Calu3 (cell line): ENCODE data around the gene MRPL39. TPM values are rescaled to one million over a fixed set of nuclear protein-coding genes. Genes with fewer than 3 reads are reported as not detected.

Experiments
- BruUV-seq: library from RNA; stranded (reverse); fragments of 400-500 nt; replicated peaks from 2 replicates; lab custom pipeline; 2021; lab: Mats Ljungman, UMichigan
- CTCF ChIA-PET: fragments of 300-600 bp; sonication (Branson Sonifier 250); formaldehyde crosslinking; loops from one replicate; lab custom pipeline; 2022; ENCODE audit warnings: antibody characterized with exemption; lab: Charles Lee
- DNase-seq: peaks from one replicate; pipeline ENCODE4 v3.0.0; 2022
- H3K27ac Mint-ChIP-seq: one replicate; pipeline ENCODE4 v1.8.0; 2022; ENCODE audit warnings: mixed read lengths; ENCODE audit not compliant: unreplicated experiment
- H3K27me3 Mint-ChIP-seq: one replicate; pipeline ENCODE4 v1.8.0; 2022; ENCODE audit warnings: mixed read lengths; ENCODE audit not compliant: unreplicated experiment
- H3K36me3 Mint-ChIP-seq: one replicate; pipeline ENCODE4 v1.8.0; 2022; ENCODE audit warnings: mild to moderate bottlenecking, moderate library complexity, mixed read lengths; ENCODE audit not compliant: insufficient read depth, unreplicated experiment
- H3K4me1 Mint-ChIP-seq: one replicate; pipeline ENCODE4 v1.8.0; 2022; ENCODE audit warnings: mild to moderate bottlenecking, low read depth, mixed read lengths; ENCODE audit not compliant: unreplicated experiment
- H3K4me3 Mint-ChIP-seq: one replicate; pipeline ENCODE4 v1.8.0; 2022; ENCODE audit warnings: mild to moderate bottlenecking, low read depth, moderate library complexity, mixed read lengths; ENCODE audit not compliant: unreplicated experiment
- H3K9me3 Mint-ChIP-seq: one replicate; pipeline ENCODE4 v1.8.0; 2022; ENCODE audit warnings: low read depth, mixed read lengths; ENCODE audit not compliant: unreplicated experiment
- intact Hi-C: fragments of 100-400 bp; cut with micrococcal nuclease; formaldehyde crosslinking; loops from one replicate; pipeline ENCODE4 v1.10.0; 2022; ENCODE audit not compliant: unreplicated experiment
- total RNA-seq: library from RNA; stranded (reverse); gene quantifications from 2 replicates; pipeline ENCODE4 v1.2.3, GENCODE V29; 2022
- TF ChIP-seq, protein P1 (sequence below): fragments of 200-600 bp; IDR thresholded peaks from one replicate; pipeline ENCODE4 v1.8.0; 2022; ENCODE audit warnings: antibody characterized with exemption; ENCODE audit not compliant: unreplicated experiment

The MRPL39 gene
- total RNA-seq, 1 experiment from 2014 or later = 20.0 TPM

DNA sequence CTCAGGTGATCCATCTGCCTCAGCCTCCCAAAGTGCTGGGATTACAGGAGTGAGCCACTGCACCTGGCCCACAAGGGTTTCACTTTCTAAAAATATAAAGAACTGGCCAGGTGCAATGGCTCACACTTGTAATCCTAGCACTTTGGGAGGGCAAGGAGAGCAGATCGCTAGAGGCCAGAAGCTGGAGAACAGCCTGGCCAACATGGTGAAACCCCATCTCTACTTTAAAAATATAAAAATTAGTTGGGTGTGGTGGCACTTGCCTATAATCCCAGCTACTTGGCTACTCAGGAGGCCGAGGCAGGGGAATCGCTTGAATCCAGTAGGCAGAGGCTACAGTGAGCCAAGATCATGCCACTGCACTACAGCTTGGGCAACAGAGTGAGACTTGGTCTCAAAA, 25.7 kb downstream of the MRPL39 start:
- no peaks in the 10 kb centered on the region for H3K9me3 Mint-ChIP-seq
- no peaks in the 10 kb centered on the region for H3K27me3 Mint-ChIP-seq
- no peak for DNase-seq
- TF ChIP-seq, protein P1, sequence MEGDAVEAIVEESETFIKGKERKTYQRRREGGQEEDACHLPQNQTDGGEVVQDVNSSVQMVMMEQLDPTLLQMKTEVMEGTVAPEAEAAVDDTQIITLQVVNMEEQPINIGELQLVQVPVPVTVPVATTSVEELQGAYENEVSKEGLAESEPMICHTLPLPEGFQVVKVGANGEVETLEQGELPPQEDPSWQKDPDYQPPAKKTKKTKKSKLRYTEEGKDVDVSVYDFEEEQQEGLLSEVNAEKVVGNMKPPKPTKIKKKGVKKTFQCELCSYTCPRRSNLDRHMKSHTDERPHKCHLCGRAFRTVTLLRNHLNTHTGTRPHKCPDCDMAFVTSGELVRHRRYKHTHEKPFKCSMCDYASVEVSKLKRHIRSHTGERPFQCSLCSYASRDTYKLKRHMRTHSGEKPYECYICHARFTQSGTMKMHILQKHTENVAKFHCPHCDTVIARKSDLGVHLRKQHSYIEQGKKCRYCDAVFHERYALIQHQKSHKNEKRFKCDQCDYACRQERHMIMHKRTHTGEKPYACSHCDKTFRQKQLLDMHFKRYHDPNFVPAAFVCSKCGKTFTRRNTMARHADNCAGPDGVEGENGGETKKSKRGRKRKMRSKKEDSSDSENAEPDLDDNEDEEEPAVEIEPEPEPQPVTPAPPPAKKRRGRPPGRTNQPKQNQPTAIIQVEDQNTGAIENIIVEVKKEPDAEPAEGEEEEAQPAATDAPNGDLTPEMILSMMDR = no peak
- H3K4me1 Mint-ChIP-seq = no peaks in the 10 kb centered on the region
- no peak overlapping the region for H3K4me3 Mint-ChIP-seq
- H3K36me3 Mint-ChIP-seq = peaks cover 5% of the 10 kb centered on the region
- CTCF ChIA-PET = no interaction called here
- intact Hi-C loops = no loop called here
- no TSS peak for BruUV-seq
- H3K27ac Mint-ChIP-seq = no peak overlapping the region

DNA sequence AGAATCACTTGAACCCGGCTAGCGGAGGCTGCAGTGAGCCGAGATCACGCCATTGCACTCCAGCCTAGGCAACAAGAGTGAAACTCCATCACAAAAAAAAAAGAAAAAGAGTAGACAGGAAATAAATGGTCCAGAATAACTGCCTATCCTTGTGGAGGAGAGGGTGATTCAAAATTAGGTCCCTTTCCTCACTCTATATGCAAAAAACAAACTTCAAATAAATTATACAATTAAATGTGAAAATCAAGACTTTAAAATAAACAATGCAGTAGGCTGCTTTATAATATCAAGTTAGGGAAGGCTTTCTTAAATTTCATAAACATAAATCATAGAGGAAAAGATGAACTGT, 26.4 kb downstream of the MRPL39 start:
- CTCF ChIA-PET = no interaction called here
- TF ChIP-seq, protein P1 = no peak
- no TSS peak for BruUV-seq
- Mint-ChIP-seq H3K4me1 (no peaks in the 10 kb centered on the region), H3K36me3 (peaks cover 4% of the 10 kb centered on the region), H3K27ac (no peak overlapping the region), H3K9me3 (no peaks in the 10 kb centered on the region), H3K27me3 (no peaks in the 10 kb centered on the region), H3K4me3 (no peak overlapping the region)
- no peak for DNase-seq
- intact Hi-C loops = no loop called here

DNA sequence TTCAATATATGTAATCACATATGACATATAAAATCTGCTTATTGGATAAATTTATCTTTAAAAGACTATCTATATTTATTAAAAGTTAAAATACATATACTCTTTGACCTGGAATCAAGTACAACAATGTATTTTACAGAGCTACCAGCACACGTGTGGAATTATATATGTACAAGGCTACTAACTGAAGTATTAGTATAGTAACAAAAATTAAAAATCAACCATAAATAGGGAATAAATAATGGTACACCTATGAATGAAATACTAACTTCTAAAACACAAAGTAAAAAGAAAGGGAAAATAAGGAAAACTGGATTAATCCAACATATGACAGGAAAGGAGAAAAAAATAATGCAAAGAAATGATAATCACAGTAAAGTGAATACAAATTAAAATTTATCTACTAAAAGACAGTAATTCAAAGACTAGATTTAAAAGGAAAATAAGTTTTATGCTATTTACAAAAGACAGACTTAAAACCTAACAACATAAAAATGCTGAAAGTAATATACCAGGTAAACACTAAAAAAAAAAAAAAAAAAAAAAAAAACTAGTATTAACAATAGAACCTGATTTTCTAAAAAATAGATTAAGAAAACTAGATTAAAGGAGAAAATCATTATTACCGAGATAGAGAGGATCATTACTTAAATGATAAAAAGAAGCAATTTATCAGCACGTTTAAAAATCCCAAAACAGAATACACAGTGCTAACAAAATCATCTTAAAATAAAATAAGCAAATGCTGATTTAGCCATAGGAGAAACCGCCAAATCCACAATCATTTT, 27.9 kb downstream of the MRPL39 start:
- H3K9me3 Mint-ChIP-seq = no peaks in the 10 kb centered on the region
- no peak overlapping the region for H3K4me3 Mint-ChIP-seq
- H3K27me3 Mint-ChIP-seq = no peaks in the 10 kb centered on the region
- no peaks in the 10 kb centered on the region for H3K4me1 Mint-ChIP-seq
- peaks cover 4% of the 10 kb centered on the region for H3K36me3 Mint-ChIP-seq
- no peak overlapping the region for H3K27ac Mint-ChIP-seq
- intact Hi-C loops = no loop called here
- no peak for DNase-seq
- CTCF ChIA-PET = no interaction called here
- no TSS peak for BruUV-seq
- TF ChIP-seq, protein P1 = no peak

DNA sequence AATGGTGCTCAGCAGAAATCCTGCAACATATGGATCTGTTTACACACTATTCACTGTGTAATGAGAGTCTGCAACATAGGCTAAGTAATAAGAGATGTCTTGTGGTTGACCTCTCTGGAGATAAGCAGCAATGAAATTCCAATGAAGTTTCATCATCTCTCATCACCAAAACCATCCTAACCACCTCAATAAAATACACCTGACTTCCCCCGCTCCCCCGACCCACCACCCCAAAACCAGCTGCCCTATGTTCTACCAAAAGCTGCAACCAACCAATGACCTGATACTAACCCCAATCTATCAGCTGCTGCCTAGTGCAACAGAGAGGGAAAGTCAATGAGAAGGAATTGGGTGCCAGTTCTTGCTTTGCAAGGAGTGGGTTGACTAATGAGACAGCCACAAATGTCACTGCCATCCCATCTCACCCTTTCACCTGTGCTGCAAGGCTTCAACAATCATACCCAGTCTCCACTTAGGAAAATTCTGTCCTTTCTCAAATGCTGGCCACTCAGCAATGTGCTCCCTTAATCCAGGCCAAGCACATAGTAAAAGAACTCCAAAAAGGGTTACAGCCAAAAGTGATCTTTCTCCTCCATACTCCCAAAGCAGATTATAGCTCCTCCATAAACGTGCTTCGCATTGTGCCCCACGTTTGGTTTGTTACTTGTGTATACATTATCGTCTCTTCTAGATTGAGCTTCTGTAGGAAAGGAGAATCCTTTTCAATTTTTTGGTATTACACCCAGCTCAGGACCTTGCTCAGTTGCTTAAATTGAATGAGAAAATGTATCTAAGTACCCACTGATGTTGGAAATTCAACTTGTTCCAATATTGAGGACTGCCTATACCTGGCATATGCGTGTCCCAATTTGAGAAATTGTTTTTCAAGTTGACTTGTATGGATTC, 29.0 kb downstream of the MRPL39 start:
- intact Hi-C loops = no loop called here
- CTCF ChIA-PET = no interaction called here
- Mint-ChIP-seq H3K4me3 (no peak overlapping the region), H3K9me3 (no peaks in the 10 kb centered on the region), H3K27ac (no peak overlapping the region), H3K4me1 (peaks cover 7% of the 10 kb centered on the region), H3K27me3 (no peaks in the 10 kb centered on the region), H3K36me3 (peaks cover 4% of the 10 kb centered on the region)
- no peak for DNase-seq
- BruUV-seq = no TSS peak
- TF ChIP-seq, protein P1 = no peak
